ENCODE results near the gene TCF4. TPM values are rescaled to one million over a fixed set of nuclear protein-coding genes. Genes with fewer than 3 reads are reported as not detected.

The TCF4 gene
- total and polyA plus RNA-seq, 2 donors: 12.7 to 36.6 TPM

GRCh38 chr18:55323051-55323994 lies 264.7 kb downstream of the TCF4 start:
- DNase-seq (ENCODE audit: low read depth in 6 of 9, low spot score in 9 of 9): no peak
- Histone ChIP-seq H3K27ac (ENCODE audit: low read depth in 1 of 2, low read length in 1 of 2) (peak overlapping the region in 1 of 2 donors; percentile 68), H3K4me1 (ENCODE audit: control insufficient read depth in 2 of 2, insufficient read depth in 2 of 2, low read length in 2 of 2) (peaks cover 5 to 10% of the 10 kb centered on the region in 2 donors), H3K36me3 (ENCODE audit: control insufficient read depth in 2 of 2, insufficient read depth in 2 of 2, low read length in 1 of 2) (no peaks in the 10 kb centered on the region), H3K27me3 (ENCODE audit: control insufficient read depth in 2 of 2, insufficient read depth in 1 of 2, low read length in 1 of 2) (peaks cover 0 to 11% of the 10 kb centered on the region in 2 donors), H3K4me3 (ENCODE audit: low read length in 2 of 2) (no peak overlapping the region), H3K9me3 (ENCODE audit: control insufficient read depth in 2 of 2, insufficient read depth in 1 of 2, low read length in 1 of 2) (no peaks in the 10 kb centered on the region)
- WGBS: 90% methylated on average over 10 of the region's 10 CpGs

- Histone ChIP-seq H3K4me1 (ENCODE audit: control insufficient read depth in 2 of 2, insufficient read depth in 2 of 2, low read length in 2 of 2) (peaks cover 5 to 10% of the 10 kb centered on the region in 2 donors), H3K27ac (ENCODE audit: low read depth in 1 of 2, low read length in 1 of 2) (peak overlapping the region; percentile 68 to 70), H3K4me3 (ENCODE audit: low read length in 2 of 2) (peak overlapping the region; percentile 56 to 61), H3K36me3 (ENCODE audit: control insufficient read depth in 2 of 2, insufficient read depth in 2 of 2, low read length in 1 of 2) (no peaks in the 10 kb centered on the region), H3K9me3 (ENCODE audit: control insufficient read depth in 2 of 2, insufficient read depth in 1 of 2, low read length in 1 of 2) (no peaks in the 10 kb centered on the region), H3K27me3 (ENCODE audit: control insufficient read depth in 2 of 2, insufficient read depth in 1 of 2, low read length in 1 of 2) (peaks cover 0 to 11% of the 10 kb centered on the region in 2 donors)
- WGBS: under 1% methylated on average over 30 of the region's 30 CpGs
- peak in 8 of 9 donors; percentile 34 to 75 (median 48) for DNase-seq (ENCODE audit: low read depth in 6 of 9, low spot score in 9 of 9)
Measured at GRCh38 chr18:55322178-55322735, 265.7 kb downstream of the TCF4 start.

GRCh38 chr18:55321265-55322177 lies 266.5 kb downstream of the TCF4 start:
- peak in 8 of 9 donors; percentile 43 to 86 (median 68) for DNase-seq (ENCODE audit: low read depth in 6 of 9, low spot score in 9 of 9)
- WGBS: under 1% methylated on average over 31 of the region's 31 CpGs
- Histone ChIP-seq H3K4me1 (ENCODE audit: control insufficient read depth in 2 of 2, insufficient read depth in 2 of 2, low read length in 2 of 2) (peaks cover 5 to 12% of the 10 kb centered on the region in 2 donors), H3K36me3 (ENCODE audit: control insufficient read depth in 2 of 2, insufficient read depth in 2 of 2, low read length in 1 of 2) (no peaks in the 10 kb centered on the region), H3K9me3 (ENCODE audit: control insufficient read depth in 2 of 2, insufficient read depth in 1 of 2, low read length in 1 of 2) (no peaks in the 10 kb centered on the region), H3K27ac (ENCODE audit: low read depth in 1 of 2, low read length in 1 of 2) (peak overlapping the region; percentile 25 to 68), H3K27me3 (ENCODE audit: control insufficient read depth in 2 of 2, insufficient read depth in 1 of 2, low read length in 1 of 2) (peaks cover 0 to 11% of the 10 kb centered on the region in 2 donors), H3K4me3 (ENCODE audit: low read length in 2 of 2) (peak overlapping the region; percentile 56 to 61)

GRCh38 chr18:55320424-55321264 lies 267.3 kb downstream of the TCF4 start:
- peaks cover 0 to 11% of the 10 kb centered on the region in 2 donors for H3K27me3 ChIP-seq (ENCODE audit: control insufficient read depth in 2 of 2, insufficient read depth in 1 of 2, low read length in 1 of 2)
- H3K27ac ChIP-seq (ENCODE audit: low read depth in 1 of 2, low read length in 1 of 2): peak overlapping the region in 1 of 2 donors; percentile 68
- peaks cover 5 to 12% of the 10 kb centered on the region in 2 donors for H3K4me1 ChIP-seq (ENCODE audit: control insufficient read depth in 2 of 2, insufficient read depth in 2 of 2, low read length in 2 of 2)
- no peak for DNase-seq (ENCODE audit: low read depth in 6 of 9, low spot score in 9 of 9)
- H3K4me3 ChIP-seq (ENCODE audit: low read length in 2 of 2): peak overlapping the region; percentile 56 to 61
- WGBS: 27% methylated on average over 8 of the region's 8 CpGs
- no peaks in the 10 kb centered on the region for H3K36me3 ChIP-seq (ENCODE audit: control insufficient read depth in 2 of 2, insufficient read depth in 2 of 2, low read length in 1 of 2)
- H3K9me3 ChIP-seq (ENCODE audit: control insufficient read depth in 2 of 2, insufficient read depth in 1 of 2, low read length in 1 of 2): no peaks in the 10 kb centered on the region

GRCh38 chr18:55319459-55320193 lies 268.4 kb downstream of the TCF4 start:
- no peaks in the 10 kb centered on the region for H3K36me3 ChIP-seq (ENCODE audit: control insufficient read depth in 2 of 2, insufficient read depth in 2 of 2, low read length in 1 of 2)
- H3K4me3 ChIP-seq (ENCODE audit: low read length in 2 of 2): no peak overlapping the region
- no peak for DNase-seq (ENCODE audit: low read depth in 6 of 9, low spot score in 9 of 9)
- WGBS: 57% methylated on average over 6 of the region's 6 CpGs
- peak overlapping the region in 1 of 2 donors; percentile 3 for H3K27ac ChIP-seq (ENCODE audit: low read depth in 1 of 2, low read length in 1 of 2)
- peaks cover 0 to 11% of the 10 kb centered on the region in 2 donors for H3K27me3 ChIP-seq (ENCODE audit: control insufficient read depth in 2 of 2, insufficient read depth in 1 of 2, low read length in 1 of 2)
- H3K4me1 ChIP-seq (ENCODE audit: control insufficient read depth in 2 of 2, insufficient read depth in 2 of 2, low read length in 2 of 2): peaks cover 5 to 12% of the 10 kb centered on the region in 2 donors
- no peaks in the 10 kb centered on the region for H3K9me3 ChIP-seq (ENCODE audit: control insufficient read depth in 2 of 2, insufficient read depth in 1 of 2, low read length in 1 of 2)

GRCh38 chr18:55318951-55319441 lies 269.0 kb downstream of the TCF4 start:
- Histone ChIP-seq H3K27ac (ENCODE audit: low read depth in 1 of 2, low read length in 1 of 2) (peak overlapping the region in 1 of 2 donors; percentile 3), H3K4me3 (ENCODE audit: low read length in 2 of 2) (no peak overlapping the region), H3K9me3 (ENCODE audit: control insufficient read depth in 2 of 2, insufficient read depth in 1 of 2, low read length in 1 of 2) (no peaks in the 10 kb centered on the region), H3K27me3 (ENCODE audit: control insufficient read depth in 2 of 2, insufficient read depth in 1 of 2, low read length in 1 of 2) (peaks cover 0 to 11% of the 10 kb centered on the region in 2 donors), H3K36me3 (ENCODE audit: control insufficient read depth in 2 of 2, insufficient read depth in 2 of 2, low read length in 1 of 2) (no peaks in the 10 kb centered on the region), H3K4me1 (ENCODE audit: control insufficient read depth in 2 of 2, insufficient read depth in 2 of 2, low read length in 2 of 2) (peaks cover 5 to 12% of the 10 kb centered on the region in 2 donors)
- DNase-seq (ENCODE audit: low read depth in 6 of 9, low spot score in 9 of 9): no peak
- 76% methylated on average over 3 of the region's 3 CpGs for WGBS

GRCh38 chr18:55317864-55318263 lies 270.1 kb downstream of the TCF4 start:
- Histone ChIP-seq H3K27me3 (ENCODE audit: control insufficient read depth in 2 of 2, insufficient read depth in 1 of 2, low read length in 1 of 2) (peaks cover 0 to 11% of the 10 kb centered on the region in 2 donors), H3K36me3 (ENCODE audit: control insufficient read depth in 2 of 2, insufficient read depth in 2 of 2, low read length in 1 of 2) (no peaks in the 10 kb centered on the region), H3K27ac (ENCODE audit: low read depth in 1 of 2, low read length in 1 of 2) (no peak overlapping the region), H3K4me1 (ENCODE audit: control insufficient read depth in 2 of 2, insufficient read depth in 2 of 2, low read length in 2 of 2) (peaks cover 5 to 12% of the 10 kb centered on the region in 2 donors), H3K9me3 (ENCODE audit: control insufficient read depth in 2 of 2, insufficient read depth in 1 of 2, low read length in 1 of 2) (no peaks in the 10 kb centered on the region), H3K4me3 (ENCODE audit: low read length in 2 of 2) (no peak overlapping the region)
- WGBS: 94% methylated on average over 6 of the region's 6 CpGs
- DNase-seq (ENCODE audit: low read depth in 6 of 9, low spot score in 9 of 9): no peak

All from thymus (tissue), 11 donors.